ENCODE measurements around the gene ACER1. TPM values are rescaled to one million over a fixed set of nuclear protein-coding genes. Genes with fewer than 3 reads are reported as not detected.

The ACER1 gene
- total RNA-seq, 1 experiment from 2014 or later = not detected

DNA sequence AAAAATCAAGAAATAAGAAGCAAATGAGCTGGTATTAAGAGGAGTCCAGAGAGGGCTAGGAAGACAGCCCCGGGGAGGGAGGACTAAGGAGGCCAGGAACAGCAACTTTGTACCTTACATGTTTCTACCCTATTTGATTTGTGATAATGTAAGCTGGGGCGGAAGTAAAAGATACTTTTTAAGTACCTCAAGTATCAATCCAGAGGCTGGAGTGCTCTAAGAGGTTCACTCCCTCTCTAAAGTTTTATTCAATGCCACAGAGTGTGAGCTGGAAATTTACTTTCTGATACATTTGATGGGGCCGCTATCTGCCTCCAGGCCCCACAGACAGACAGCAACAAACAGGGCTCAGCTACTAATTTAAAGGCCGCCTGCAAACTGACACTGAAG, 65.0 kb downstream of the ACER1 start:
- DNase-seq (ENCODE audit: low read depth) = no peak

DNA sequence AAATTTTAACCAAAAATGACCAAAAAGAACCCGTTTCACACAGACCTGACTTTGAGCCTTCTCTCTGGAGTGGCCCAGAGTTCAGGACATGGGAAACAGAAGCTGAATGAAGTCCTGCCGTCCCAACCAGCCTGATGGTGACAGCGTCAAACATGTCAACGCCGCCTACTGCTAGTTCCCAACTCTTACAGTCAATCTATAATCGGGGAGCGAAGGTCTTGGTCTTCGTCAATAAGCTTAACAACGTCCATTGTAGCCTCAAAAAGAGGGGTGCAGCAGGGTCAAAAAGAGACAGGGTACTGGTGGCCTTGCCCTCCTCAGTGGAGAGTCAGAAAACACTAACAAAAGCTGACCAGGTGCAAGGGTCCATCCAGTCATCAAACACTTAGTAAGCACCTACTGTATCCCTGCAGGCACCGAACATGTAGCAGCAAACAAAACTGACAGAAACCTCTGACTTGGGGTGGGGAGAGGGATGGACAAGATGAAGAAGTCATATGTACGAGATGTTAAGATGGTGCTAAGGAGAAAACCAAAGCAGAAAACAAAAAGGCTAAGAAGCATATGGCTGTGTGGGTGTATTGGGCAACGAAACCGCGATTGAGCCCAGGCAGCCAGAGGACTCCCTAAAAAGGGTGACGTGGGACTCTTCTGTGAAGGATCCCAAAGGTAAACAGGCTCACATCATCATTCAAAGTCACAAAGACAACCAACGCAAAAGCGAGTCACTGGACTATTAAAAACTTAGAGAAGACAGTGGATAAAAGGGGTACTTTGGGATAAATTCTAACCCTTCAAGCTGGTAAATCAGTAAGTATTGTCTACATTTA, 65.6 kb downstream of the ACER1 start:
- no peak for DNase-seq (ENCODE audit: low read depth)

DNA sequence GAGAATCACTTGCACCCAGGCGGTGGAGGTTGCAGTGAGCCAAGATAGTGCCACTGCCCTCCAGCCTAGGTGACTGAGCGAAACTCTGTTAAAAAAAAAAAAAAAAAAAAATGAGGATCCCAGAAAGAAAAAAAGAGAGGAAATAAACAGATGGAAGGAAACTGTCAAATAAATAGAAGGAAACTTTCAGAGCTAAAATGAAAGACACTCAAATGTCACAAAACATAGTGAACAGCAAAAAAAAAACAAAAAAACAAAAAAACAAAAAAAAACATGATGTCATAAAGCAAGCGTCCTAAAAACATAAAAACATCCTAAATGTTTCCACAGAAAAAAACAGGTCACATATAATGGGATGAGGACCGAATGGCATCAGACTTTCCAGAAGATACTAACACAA, 68.6 kb downstream of the ACER1 start:
- DNase-seq (ENCODE audit: low read depth) = no peak

DNA sequence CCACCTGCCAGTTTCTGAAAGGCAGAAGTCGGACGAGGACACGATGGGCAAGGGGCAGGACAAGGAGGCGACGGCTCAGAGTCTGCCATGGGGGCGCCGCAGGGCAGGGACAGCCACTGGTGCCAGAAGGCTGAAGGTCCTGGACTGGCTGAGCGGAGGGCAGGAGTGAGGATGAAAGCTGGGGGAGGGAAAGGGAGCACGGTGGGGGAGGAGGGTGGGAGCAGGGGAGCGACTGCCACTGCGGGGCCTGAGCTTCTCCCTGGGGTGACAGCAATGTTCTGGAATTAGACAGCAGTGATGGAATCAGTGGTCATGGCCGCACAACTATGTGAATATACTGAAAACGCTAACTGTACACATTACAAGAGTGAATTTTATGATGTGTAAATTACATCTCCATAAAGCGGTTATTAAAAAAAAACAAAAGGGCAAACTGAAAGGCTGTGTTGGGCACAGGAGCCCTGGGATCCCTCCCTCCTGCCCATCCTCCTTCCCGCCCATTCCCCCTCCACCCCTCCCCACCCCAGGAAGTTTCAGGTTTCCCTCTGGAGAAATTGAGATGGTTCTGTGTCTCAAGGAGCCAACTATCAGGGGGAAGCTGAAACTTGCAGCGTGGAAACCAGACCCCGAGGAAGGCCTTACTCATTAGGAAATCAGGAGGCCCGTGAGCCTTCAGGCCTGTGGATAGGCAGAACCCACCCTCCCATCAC, 69.5 kb downstream of the ACER1 start:
- no peak for DNase-seq (ENCODE audit: low read depth)

DNA sequence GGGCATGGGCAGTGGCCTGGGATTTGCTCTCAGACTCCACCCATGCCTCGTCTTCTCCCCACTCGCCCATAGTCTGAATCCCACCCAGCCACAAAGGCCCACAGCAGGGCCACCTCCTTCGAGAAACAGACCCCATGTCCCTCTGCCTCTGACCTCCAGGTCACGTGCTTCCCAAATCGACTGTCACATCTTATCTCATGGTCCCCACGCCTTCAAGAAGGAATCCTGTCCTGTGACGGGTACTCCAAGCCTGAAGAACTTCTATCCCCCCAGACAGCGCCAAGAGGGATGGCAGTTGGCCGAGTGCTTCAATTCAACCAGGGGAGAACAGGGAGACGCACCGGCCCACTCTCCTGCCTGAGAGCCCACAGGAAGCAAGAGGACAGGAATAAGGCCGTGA, 70.1 kb downstream of the ACER1 start:
- no peak for DNase-seq (ENCODE audit: low read depth)

DNA sequence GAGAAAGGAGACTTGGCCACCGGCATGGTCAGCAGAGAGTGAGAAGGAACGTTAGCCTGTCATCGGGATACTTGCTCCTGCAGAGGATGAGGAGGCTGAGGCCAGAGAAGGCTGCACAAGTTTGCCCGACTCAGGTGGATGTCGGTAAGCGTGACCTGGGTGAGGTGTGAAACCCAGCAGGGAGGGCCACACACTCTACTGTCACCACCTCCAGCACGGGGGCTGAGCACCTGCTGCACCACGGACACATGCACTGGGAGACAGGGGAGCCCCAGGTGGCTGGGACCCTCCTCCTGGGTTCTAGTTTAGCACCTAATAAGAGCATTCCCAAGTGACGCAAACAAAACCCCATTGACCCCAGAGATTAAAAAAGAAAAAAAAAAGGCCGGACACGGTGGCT, 70.9 kb downstream of the ACER1 start:
- no peak for DNase-seq (ENCODE audit: low read depth)

DNA sequence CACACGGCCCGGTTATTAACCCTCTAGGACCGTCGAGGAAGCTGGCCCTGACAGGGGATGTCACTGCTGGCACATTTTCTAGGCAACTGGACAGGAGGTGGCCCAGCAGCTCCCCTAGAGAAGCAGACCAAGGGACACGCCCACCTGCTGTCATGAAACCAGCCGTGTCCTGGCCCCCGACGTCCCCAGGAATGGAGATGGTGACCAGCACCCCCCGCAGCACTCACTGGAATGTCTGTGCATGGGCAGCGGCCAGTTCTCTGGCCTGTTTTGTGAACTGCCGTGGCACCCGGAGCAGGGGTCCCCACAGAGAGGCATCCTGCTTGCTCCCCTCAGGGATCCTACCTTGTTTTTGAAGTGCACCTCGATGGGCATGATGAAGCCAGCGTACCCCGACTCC, 71.5 kb downstream of the ACER1 start:
- DNase-seq (ENCODE audit: low read depth) = no peak

DNA sequence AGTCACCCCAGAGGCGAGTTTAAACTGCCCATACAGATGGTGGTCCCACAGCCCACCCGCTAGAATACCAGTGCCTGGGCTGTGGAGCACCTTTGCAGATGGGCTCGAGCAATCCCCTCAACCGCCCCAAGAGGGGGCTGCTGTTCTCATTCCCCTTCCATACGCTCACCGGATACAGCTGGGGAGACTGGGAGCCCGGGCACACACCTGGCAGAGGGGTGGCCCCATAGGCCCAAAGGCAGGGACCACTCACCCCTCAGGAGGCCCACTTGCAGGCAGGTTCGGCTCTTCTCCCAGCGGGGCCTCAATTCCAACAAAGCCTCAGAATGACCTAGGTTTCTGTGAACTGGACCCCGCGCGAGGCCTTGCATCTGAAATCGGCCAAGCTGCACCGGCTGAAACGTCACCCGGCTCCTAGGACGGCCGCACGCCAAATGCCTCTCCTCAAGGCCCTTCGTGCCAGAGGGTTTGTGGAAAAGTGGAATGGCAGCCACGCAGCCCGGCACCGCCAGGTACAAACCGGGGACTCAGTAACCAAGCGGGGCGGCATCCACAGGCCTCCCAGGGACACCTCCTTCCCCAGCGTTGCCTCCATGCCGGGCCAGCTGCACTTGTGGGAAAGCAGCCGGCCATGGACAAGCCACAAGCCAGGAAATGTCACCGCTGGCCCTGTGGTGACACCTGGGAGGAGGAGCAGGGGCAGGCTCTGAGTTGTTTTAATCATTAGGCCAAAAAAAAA, 72.3 kb downstream of the ACER1 start:
- peak; percentile 25 for DNase-seq (ENCODE audit: low read depth)

DNA sequence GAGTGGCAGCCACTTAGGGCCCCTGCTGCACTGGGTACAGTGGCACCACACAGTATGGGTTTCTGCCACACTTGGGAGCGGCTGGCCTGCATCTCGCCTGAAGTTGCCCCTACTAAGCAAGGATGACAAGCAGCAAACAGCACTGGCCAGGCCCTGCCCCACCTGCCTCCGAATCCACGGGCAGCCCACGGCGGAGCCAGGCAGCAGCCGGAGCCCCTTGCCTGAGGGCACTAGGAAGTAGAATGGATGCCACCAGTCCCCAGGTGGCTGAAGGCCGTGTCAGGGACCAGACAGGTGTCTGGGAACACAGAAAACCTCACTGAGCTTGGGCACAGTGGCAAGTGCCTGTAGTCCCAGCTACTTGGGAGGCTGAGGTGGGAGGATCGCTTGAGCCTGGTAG, 73.0 kb downstream of the ACER1 start:
- DNase-seq (ENCODE audit: low read depth) = no peak

DNA sequence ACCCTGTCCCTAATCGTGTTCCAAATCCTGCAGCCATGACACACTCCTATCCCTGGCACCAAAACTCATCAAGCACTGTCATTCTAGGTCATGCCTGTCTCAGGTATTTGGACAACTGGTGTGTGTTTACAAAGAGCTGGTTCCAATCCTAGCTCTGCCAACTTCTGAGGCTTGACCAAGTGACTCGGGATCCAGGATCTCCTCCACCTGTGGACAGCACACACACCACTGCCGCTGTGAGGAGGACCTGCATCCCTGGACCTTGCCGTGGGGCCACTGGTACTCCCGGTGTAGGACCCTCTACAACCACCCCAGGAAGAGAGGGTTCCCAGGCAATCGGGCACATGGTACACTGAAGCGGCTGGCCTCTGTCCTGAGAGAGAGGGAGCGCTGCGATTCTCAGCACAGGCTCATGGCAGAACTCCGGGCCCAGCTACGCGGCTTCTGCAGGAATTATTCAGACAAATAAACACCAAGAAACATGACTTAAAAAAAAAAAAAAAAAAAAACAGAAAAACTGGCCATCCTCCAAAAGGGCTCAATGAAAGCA, 74.0 kb downstream of the ACER1 start:
- no peak for DNase-seq (ENCODE audit: low read depth)

DNA sequence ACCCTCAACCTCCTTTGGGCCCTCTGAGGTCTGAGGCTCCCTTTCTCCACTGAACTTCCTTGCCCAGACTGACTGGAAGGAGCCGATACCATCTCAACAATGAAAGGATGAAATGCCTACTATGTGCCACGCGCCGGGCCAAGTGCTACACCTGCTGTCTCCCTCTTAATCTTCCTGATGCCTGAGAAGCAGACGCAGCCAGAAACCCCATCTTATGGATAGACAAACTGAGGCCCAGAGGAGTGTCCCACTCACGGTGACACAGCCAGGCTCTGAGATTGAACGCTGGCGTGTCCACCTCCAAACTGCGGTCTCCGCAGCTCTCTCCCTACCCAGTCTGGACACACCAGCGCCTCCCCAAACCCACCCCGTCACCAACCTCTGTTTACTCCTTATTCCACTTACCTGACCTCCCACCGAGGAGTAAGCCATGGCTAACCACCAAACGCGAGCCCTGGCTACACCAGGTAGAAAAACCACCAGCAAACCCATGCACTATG, 74.5 kb downstream of the ACER1 start:
- no peak for DNase-seq (ENCODE audit: low read depth)

Other genes with a start within 250 kb of the ACER1 start
- 4.8 and 13.4 TPM in 2 replicates for gene RFX2, start 223.1 kb downstream of the ACER1 start, total RNA-seq (2014; rRNA removed; shearing (Covaris generic))
- gene ACSBG2, start 197.9 kb downstream of the ACER1 start, total RNA-seq (2014; rRNA removed; shearing (Covaris generic)) = not detected in 2 replicates
- gene MLLT1, start 53.6 kb downstream of the ACER1 start, total RNA-seq (2014; rRNA removed; shearing (Covaris generic)) = 15.2 and 22.6 TPM in 2 replicates
- 114 and 148 TPM in 2 replicates for gene CLPP, start 27.9 kb upstream of the ACER1 start, total RNA-seq (2014; rRNA removed; shearing (Covaris generic))
- gene ALKBH7, start 39.2 kb upstream of the ACER1 start, total RNA-seq (2014; rRNA removed; shearing (Covaris generic)) = 65.4 and 72.6 TPM in 2 replicates
- gene PSPN, start 42.3 kb upstream of the ACER1 start, total RNA-seq (2014; rRNA removed; shearing (Covaris generic)) = 1.2 and 1.3 TPM in 2 replicates
- gene GTF2F1, start 59.6 kb upstream of the ACER1 start, total RNA-seq (2014; rRNA removed; shearing (Covaris generic)) = 46.2 and 75.8 TPM in 2 replicates
- gene KHSRP, start 91.2 kb upstream of the ACER1 start, total RNA-seq (2014; rRNA removed; shearing (Covaris generic)) = 50.0 and 114 TPM in 2 replicates
- not detected in 2 replicates for gene SLC25A41, start 100.2 kb upstream of the ACER1 start, total RNA-seq (2014; rRNA removed; shearing (Covaris generic))
- gene SLC25A23, start 126.2 kb upstream of the ACER1 start, total RNA-seq (2014; rRNA removed; shearing (Covaris generic)) = 25.3 and 39.9 TPM in 2 replicates
- gene CRB3, start 130.7 kb upstream of the ACER1 start, total RNA-seq (2014; rRNA removed; shearing (Covaris generic)) = 0.34 TPM in 1 of 2 replicates, not detected in the other
- gene DENND1C, start 148.2 kb upstream of the ACER1 start, total RNA-seq (2014; rRNA removed; shearing (Covaris generic)) = not detected in 2 replicates
- gene TUBB4A, start 168.7 kb upstream of the ACER1 start, total RNA-seq (2014; rRNA removed; shearing (Covaris generic)) = 0.20 TPM in 1 of 2 replicates, not detected in the other
- 11.7 and 16.3 TPM in 2 replicates for gene TNFSF9, start 197.4 kb upstream of the ACER1 start, total RNA-seq (2014; rRNA removed; shearing (Covaris generic))